Measurements from ENCODE around the gene PAK6.

The PAK6 gene

GRCh38 chr15:40255033-40255432 lies 16.2 kb downstream of the PAK6 start:
- no peak for DNase-seq (ENCODE audit: low spot score)

GRCh38 chr15:40256638-40257235 lies 17.9 kb downstream of the PAK6 start:
- DNase-seq (ENCODE audit: low spot score): no peak

- DNase-seq (ENCODE audit: low spot score): no peak
Measured at GRCh38 chr15:40257656-40258450, 19.0 kb downstream of the PAK6 start.

- no peak for DNase-seq (ENCODE audit: low spot score)
Measured at GRCh38 chr15:40258544-40258943, 19.7 kb downstream of the PAK6 start.

DNA sequence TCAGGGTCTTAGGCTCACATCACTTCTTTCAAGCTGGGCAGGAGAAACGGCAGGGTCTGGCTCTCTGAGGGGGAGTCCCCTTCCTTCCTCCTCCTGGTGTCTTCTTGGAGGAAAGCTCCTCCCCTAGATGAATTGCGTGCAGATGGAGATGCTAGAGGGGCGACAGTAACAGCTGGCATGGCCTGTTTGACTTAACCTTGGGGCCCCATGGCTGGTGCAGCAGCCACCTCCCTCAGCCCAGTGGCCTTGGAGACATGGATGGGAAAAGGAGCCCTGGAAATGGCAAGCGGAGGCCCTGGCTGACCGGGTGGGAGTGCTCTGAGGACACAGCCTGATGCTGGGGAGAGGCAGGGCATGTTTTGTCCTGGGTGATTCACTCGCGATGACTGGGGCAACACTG lies 20.2 kb downstream of the PAK6 start:
- no peak for DNase-seq (ENCODE audit: low spot score)

DNA sequence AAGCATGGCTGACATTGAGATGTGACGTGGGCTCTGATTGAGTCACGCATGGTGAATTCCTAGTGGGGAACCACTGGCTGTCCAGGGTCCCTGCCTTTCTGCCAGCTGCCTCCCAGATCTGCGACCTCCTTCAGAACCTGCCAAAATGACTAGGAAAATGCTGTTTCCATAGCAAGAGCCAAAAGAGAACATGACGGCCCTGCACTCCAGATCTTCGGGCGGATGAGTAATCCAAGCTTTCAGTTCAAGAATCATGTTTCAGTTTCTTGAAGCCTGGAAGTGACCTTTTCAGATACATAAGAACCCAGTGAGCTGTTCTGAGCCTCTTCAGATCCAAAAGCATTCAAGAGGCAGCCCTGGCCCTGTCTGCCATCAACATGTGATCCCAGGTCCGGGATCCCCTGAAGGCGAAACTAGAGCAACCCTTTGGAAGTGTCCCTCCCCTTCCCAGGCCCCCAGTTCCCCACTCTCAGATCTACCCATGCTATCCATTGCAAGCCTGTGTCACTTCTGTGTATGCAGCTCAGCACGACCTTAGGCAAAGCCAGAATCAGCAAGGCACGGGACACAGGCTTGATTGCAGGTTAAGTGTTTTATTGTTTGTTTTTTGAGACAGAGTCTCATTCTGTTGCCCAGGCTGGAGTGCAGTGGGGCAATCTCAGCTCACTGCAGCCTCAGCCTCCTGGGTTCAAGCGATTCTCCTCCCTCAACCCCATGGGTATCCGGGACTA lies 24.3 kb downstream of the PAK6 start:
- no peak for DNase-seq (ENCODE audit: low spot score)

DNA sequence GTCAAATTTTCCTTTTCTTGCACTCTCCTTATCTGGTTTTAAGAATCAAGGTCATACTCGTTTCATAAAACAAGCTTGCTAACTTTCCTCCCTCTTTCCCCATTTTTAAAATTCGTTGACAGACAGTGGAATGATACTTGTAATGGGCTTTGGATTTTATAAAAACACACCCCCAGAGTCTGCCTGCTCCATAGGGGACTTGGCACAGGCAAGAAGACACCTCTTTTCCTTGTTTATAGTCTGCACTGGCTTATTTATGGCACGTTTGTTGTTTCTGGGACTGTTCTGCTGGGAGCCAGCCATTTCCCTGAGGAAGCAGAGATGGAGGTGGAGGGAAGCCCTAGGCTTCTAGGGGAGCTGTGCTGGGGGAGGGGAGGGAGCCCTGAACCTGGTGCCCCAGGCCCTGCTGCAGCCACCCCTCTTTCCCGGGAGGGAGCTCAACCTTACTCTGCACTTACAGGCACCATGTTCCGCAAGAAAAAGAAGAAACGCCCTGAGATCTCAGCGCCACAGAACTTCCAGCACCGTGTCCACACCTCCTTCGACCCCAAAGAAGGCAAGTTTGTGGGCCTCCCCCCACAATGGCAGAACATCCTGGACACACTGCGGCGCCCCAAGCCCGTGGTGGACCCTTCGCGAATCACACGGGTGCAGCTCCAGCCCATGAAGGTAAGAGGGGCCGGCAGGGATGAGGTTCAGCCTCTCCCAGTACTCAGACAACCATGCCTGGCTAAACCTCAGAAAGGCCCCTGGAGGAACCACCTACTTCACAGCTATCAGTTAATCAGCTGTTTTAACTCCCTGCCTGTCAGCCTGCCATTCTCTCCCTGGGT lies 25.7 kb downstream of the PAK6 start:
- DNase-seq (ENCODE audit: low spot score): no peak

GRCh38 chr15:40265355-40265754 lies 26.5 kb downstream of the PAK6 start:
- DNase-seq (ENCODE audit: low spot score): no peak

- DNase-seq (ENCODE audit: low spot score): no peak
Measured at GRCh38 chr15:40265875-40266274, 27.0 kb downstream of the PAK6 start.

DNA sequence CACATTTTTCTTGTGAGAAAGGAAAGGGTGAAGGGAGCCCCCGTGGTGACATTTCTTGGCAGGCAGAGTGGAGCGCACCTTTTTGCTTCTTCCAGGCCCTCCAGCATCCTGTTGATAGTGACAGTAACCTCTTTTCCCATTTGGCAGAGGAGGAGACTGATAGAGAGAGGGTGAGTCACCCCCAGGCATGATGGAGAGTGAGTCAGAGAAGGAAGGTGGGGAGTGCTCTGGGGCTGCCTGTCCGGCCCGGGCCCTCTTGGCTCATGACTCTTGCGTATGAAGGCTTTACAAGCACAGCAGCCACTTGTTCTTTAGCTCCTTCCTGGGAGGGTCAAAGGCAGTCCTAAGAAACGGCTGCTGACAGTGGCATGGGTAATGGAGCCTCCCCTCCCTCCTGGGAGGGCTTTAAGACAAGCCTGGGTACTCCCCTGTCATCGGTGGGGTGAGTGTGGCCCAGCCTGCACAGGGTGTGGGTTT lies 28.0 kb downstream of the PAK6 start:
- DNase-seq (ENCODE audit: low spot score): no peak

DNA sequence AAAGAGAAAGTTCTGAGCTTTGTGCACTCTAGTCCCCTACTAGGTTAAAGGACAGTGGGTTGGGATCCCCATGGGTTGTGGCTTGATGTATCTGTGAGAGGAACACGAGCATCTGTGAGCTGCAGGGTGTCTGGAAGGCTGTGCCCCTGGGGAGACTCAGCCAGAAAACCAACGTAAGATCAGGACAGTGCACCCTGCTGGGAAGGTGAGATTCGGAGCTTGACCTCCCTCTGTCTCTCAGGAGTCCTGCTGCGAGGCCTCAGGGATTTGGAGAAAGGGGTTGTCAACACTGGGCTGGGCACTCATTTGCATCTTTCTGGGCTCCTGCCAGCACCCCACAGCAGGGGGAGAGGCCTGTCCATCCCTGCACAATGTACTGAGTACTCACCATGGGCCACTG lies 28.8 kb downstream of the PAK6 start:
- DNase-seq (ENCODE audit: low spot score): no peak

DNA sequence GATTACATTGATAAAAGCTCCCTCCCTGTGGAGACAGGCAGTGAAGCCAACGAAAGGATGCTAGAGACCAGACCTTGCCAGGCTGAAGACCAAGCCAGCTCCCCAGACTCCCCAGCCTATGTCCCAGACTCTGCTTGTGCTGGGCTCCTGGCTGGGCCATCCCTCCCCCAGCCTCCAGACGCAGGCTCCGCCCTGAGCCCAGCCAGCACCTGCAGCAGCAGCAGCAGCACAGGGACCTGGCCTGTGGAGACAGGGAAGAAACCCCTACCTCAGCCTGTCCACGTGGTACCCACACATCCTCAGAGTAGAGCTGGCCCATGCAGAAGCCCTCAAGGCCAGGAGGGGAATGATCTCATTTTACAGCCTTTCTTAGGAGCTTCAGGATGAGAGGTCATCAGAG lies 30.7 kb downstream of the PAK6 start:
- no peak for DNase-seq (ENCODE audit: low spot score)

DNA sequence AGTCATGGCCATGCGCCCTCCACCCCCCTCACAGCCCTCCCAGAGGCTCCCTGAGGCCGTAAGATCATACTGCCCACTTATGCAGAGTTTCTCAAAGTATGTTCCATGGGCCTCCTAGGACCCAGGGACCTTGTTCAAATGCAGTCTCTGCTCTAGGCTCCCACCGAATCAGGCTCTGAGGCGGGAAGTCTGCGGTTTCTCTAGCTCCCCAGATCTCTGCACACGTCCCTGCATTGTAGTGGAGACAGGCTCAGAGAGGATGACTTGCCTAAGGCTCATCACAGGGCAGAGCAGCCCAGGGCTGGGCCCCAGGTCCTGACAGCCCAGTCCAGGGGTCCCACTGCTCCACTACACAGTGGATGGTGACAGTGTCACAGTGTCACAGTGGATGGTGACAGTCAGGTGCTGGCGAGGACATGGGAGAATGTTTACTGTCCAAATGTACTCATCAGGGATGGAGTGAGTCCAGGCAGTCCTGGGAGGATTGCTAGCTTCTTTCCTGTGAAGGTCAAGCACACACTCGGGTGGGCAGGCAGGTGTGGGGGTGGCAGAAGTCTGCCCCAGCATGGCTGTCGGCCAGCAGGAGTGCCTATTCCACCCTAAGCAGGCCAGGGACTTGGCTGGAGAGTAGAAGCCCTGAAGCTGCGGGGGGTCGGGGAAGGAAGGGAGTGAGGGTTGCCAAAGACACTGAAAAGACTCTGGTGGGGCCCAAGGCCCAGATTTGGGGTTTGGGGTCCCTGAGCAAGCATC lies 31.6 kb downstream of the PAK6 start:
- no peak for DNase-seq (ENCODE audit: low spot score)

DNA sequence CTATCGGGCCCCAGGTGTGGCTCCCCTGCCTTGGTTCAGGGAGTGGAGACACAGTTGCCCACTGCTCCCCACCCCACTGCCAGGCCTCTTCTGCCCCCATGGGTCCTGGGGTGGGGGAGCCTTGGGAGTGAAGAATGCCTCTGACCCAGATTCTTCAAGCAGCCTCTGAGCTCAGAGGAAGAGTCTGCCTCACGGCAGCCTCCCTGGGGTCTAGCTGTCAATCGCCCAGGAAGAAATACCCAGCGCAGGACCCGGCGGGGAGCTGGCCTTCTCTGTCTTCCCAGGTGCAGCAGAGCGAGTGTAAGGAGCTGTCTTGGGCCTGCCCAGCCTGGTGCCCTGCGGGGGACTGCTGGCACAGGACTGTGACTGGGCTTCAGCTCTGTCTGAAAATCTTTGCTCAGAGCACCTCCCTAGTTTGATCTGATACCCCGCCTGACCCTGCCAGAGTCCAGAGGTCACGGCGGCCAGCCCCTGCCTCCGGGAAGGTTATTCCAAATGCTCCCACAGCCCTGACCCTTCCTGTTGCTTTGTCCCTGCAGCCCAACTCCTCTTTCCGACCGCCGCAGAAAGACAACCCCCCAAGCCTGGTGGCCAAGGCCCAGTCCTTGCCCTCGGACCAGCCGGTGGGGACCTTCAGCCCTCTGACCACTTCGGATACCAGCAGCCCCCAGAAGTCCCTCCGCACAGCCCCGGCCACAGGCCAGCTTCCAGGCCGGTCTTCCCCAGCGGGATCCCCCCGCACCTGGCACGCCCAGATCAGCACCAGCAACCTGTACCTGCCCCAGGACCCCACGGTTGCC lies 33.0 kb downstream of the PAK6 start:
- no peak for DNase-seq (ENCODE audit: low spot score)

DNA sequence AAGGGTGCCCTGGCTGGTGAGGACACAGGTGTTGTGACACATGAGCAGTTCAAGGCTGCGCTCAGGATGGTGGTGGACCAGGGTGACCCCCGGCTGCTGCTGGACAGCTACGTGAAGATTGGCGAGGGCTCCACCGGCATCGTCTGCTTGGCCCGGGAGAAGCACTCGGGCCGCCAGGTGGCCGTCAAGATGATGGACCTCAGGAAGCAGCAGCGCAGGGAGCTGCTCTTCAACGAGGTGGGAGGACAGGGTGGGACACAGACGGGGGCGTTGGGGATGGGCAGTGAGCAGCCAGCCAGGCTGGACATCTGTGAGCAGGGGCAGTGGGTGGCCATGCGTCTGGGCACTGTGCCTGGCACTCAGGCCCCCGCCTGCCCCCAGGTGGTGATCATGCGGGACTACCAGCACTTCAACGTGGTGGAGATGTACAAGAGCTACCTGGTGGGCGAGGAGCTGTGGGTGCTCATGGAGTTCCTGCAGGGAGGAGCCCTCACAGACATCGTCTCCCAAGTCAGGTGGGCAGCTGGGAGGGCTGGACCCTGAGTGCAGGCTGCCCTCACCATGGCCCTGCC lies 33.7 kb downstream of the PAK6 start:
- no peak for DNase-seq (ENCODE audit: low spot score)

DNA sequence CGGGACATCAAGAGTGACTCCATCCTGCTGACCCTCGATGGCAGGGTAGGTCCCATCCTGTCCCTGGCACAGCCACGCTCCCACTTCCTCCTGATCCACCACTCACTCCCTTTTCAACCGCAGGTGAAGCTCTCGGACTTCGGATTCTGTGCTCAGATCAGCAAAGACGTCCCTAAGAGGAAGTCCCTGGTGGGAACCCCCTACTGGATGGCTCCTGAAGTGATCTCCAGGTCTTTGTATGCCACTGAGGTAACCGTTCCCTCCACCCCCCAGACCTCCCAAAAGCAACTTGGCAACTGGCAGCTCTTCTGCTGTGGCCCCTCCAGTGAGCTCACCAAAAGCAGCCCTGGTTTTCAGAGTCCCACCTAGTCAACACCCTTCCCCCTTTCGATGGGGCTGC lies 34.6 kb downstream of the PAK6 start:
- no peak for DNase-seq (ENCODE audit: low spot score)

DNA sequence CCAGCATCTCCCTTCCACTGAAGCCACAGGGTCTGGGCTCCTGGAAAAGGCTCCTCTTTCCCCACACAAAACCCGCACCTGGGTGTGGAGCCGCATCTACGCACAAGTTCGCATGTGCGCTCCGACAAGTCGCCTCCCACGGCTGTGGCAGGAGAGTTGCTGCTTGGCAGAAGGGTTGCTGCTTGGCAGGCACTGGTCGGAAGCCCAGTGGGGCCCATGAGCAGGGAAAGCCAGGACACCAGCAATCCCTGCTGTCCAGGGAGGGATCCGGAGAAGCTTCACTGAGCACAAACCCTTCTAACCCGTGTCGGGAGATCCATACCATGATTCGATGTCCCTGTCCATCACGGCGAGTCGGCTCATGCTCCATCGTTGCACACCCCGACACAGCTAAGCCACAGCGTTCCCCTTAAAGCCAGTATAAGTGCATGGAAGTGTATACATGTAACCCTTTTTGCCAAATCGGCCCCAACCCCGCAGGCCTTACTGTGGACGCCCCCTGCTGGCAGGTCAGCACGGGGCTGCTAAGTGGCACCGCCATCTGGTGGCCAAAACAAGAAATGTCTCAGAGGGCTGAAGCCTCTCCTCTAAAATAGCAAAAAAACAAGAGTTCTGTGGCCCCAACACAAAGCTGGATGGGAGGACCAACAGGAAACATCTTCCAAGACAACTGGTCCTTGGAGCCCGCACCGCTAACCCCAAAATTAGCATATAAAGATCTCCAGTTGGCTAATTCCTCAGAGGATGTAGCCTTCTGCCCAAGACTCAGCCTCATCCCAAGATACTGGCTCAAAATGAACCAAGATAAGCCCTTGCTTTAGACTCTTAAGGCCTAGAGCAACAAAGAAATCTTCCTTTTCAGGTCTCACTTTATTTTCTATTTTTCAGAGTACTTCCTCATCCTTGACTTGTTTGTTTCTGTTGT lies 35.7 kb downstream of the PAK6 start:
- DNase-seq (ENCODE audit: low spot score): peak; percentile 75

DNA sequence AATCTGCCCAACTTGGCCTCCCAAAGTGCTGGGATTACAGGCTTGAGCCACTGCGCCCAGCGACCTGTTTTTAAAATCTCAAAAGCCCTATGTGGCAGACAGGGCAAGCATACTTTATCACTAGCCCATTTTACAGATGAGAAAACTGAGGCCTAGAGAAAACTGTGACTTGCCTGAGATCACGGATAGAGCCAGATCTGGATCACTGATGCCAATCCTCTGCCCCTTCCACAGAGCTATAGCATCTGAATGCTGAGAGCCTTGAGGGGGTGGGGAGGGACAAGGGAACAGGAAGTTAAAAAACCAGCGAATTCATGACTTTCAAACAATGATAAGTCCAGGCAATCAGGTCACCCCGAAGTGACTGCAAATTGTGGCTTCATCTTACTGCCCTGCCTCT lies 36.7 kb downstream of the PAK6 start:
- no peak for DNase-seq (ENCODE audit: low spot score)

- DNase-seq (ENCODE audit: low spot score): no peak
Measured at GRCh38 chr15:40275954-40276353, 37.1 kb downstream of the PAK6 start.

Data from HuH-7.5 (cell line).